HEK293T (cell line): ENCODE results near the gene WNT2B.

ENCODE experiments used
- CTCF ChIA-PET: fragments of 350-600 bp; formaldehyde crosslinking; extraction: SDS; loops from one replicate; lab custom pipeline; 2021; ENCODE audit warnings: antibody characterized with exemption, inconsistent platforms; lab: Yijun Ruan, JAX
- POLR2A ChIA-PET: fragments of 350-600 bp; formaldehyde crosslinking; extraction: SDS; loops from one replicate; lab custom pipeline; 2020; ENCODE audit warnings: antibody characterized with exemption, inconsistent platforms; lab: Yijun Ruan, JAX
- DNase-seq: peaks from one replicate; pipeline ENCODE4 v3.0.0; 2012; ENCODE audit warnings: mixed read lengths; ENCODE audit errors: extremely low spot score
- ARNT ChIP-seq: fragments of 450-650 bp; IDR thresholded peaks from 2 replicates; pipeline ENCODE4 v1.6.1; 2017; ENCODE audit warnings: mild to moderate bottlenecking
- BHLHE40 ChIP-seq: fragments of 450-650 bp; IDR thresholded peaks from 2 replicates; pipeline ENCODE4 v1.6.1; 2016; ENCODE audit warnings: mild to moderate bottlenecking, moderate library complexity, borderline replicate concordance
- CTBP1 ChIP-seq: fragments of 450-650 bp; IDR thresholded peaks from 2 replicates; pipeline ENCODE4 v1.6.1; 2016; ENCODE audit warnings: borderline replicate concordance
- ELF4 ChIP-seq: fragments of 450-650 bp; IDR thresholded peaks from 2 replicates; pipeline ENCODE4 v1.6.1; 2017; ENCODE audit warnings: antibody characterized with exemption
- FOXA1 ChIP-seq: fragments of 450-650 bp; IDR thresholded peaks from 2 replicates; pipeline ENCODE4 v1.6.1; 2016; ENCODE audit warnings: mild to moderate bottlenecking
- FOXK2 ChIP-seq: fragments of 450-650 bp; IDR thresholded peaks from 2 replicates; pipeline ENCODE4 v1.6.1; 2016; ENCODE audit warnings: mild to moderate bottlenecking
- FOXM1 ChIP-seq: fragments of 450-650 bp; IDR thresholded peaks from 2 replicates; pipeline ENCODE4 v1.6.1; 2017; ENCODE audit warnings: mild to moderate bottlenecking, borderline replicate concordance
- HDGF ChIP-seq: fragments of 450-650 bp; IDR thresholded peaks from 2 replicates; pipeline ENCODE4 v1.6.1; 2017; ENCODE audit warnings: antibody characterized with exemption, borderline replicate concordance
- L3MBTL2 ChIP-seq: fragments of 450-650 bp; conservative IDR thresholded peaks from 2 replicates; pipeline ENCODE4 v1.6.1; 2016; ENCODE audit warnings: mild to moderate bottlenecking
- LEF1 ChIP-seq: fragments of 450-650 bp; IDR thresholded peaks from 2 replicates; pipeline ENCODE4 v1.6.1; 2017; ENCODE audit warnings: mild to moderate bottlenecking, borderline replicate concordance
- NFRKB ChIP-seq: fragments of 450-650 bp; IDR thresholded peaks from 2 replicates; pipeline ENCODE4 v1.6.1; 2016; ENCODE audit warnings: mild to moderate bottlenecking, moderate library complexity
- PKNOX1 ChIP-seq: fragments of 450-650 bp; IDR thresholded peaks from 2 replicates; pipeline ENCODE4 v1.6.1; 2016
- SP1 ChIP-seq: fragments of 450-650 bp; IDR thresholded peaks from 2 replicates; pipeline ENCODE4 v1.6.1; 2017
- SUZ12 ChIP-seq: fragments of 450-650 bp; IDR thresholded peaks from 2 replicates; pipeline ENCODE4 v1.6.1; 2016; ENCODE audit warnings: mild to moderate bottlenecking
- TARDBP ChIP-seq: fragments of 450-650 bp; IDR thresholded peaks from 2 replicates; pipeline ENCODE4 v1.6.1; 2016
- ZNF384 ChIP-seq: fragments of 450-650 bp; IDR thresholded peaks from 2 replicates; pipeline ENCODE4 v1.6.1; 2016

The WNT2B gene

GRCh38 chr1:112536561-112536960, 27.8 kb downstream of the WNT2B start:
- TF ChIP-seq PKNOX1: no peak
- no peak for TF ChIP-seq BHLHE40
- TF ChIP-seq FOXK2: no peak
- TF ChIP-seq L3MBTL2: no peak
- TF ChIP-seq ARNT: no peak
- TF ChIP-seq ELF4: no peak
- TF ChIP-seq LEF1: no peak
- no peak for DNase-seq
- POLR2A ChIA-PET: no interaction called here
- CTCF ChIA-PET: no interaction called here

GRCh38 chr1:112537456-112537855, 28.7 kb downstream of the WNT2B start:
- ChIA-PET CTCF (no interaction called here), POLR2A (no interaction called here)
- no peak for DNase-seq
- TF ChIP-seq ZNF384 (no peak), ARNT (no peak), TARDBP (no peak), PKNOX1 (no peak), SUZ12 (no peak), SP1 (no peak)

GRCh38 chr1:112538883-112539282, 30.1 kb downstream of the WNT2B start:
- POLR2A ChIA-PET: no interaction called here
- TF ChIP-seq SUZ12 (no peak), LEF1 (no peak), ARNT (no peak), SP1 (no peak), CTBP1 (no peak), FOXM1 (no peak), FOXA1 (no peak), BHLHE40 (no peak), TARDBP (no peak), NFRKB (no peak), FOXK2 (no peak), HDGF (no peak), ZNF384 (no peak), L3MBTL2 (no peak), ELF4 (no peak), PKNOX1 (no peak)
- no peak for DNase-seq
- CTCF ChIA-PET: no interaction called here

- TF ChIP-seq ZNF384 (no peak), FOXM1 (no peak), L3MBTL2 (no peak), ELF4 (no peak), SUZ12 (no peak), TARDBP (no peak), NFRKB (no peak), BHLHE40 (no peak), HDGF (no peak), SP1 (no peak), ARNT (no peak)
- POLR2A ChIA-PET: no interaction called here
- CTCF ChIA-PET: interaction anchor here (0.5 kb wide), 1 partner anchor 58 kb away, joined by 3 read pairs; no protein-coding TSS in a partner anchor
- DNase-seq: no peak
Observed at GRCh38 chr1:112540226-112540794, 31.5 kb downstream of the WNT2B start.

GRCh38 chr1:112541299-112541698, 32.5 kb downstream of the WNT2B start:
- no peak for DNase-seq
- TF ChIP-seq NFRKB: no peak
- TF ChIP-seq ELF4: no peak
- no peak for TF ChIP-seq SUZ12
- no peak for TF ChIP-seq LEF1
- no peak for TF ChIP-seq ZNF384
- no peak for TF ChIP-seq SP1
- TF ChIP-seq HDGF: no peak
- no peak for TF ChIP-seq TARDBP
- TF ChIP-seq BHLHE40: no peak
- no peak for TF ChIP-seq ARNT
- no peak for TF ChIP-seq FOXM1
- TF ChIP-seq FOXA1: no peak
- no peak for TF ChIP-seq L3MBTL2
- no peak for TF ChIP-seq CTBP1
- TF ChIP-seq PKNOX1: no peak
- TF ChIP-seq FOXK2: no peak
- CTCF ChIA-PET: no interaction called here
- POLR2A ChIA-PET: no interaction called here
